A673 (cell line): Measurements from ENCODE around the gene SGPL1.

Experiments used
- CTCF ChIP-seq: fragments of 300-800, 200-600 bp; sonication (generic); conservative IDR thresholded peaks from 2 replicates; pipeline ENCODE4 v1.5.1; 2017; ENCODE audit warnings: low read depth, mild to moderate bottlenecking, antibody characterized with exemption, low read length, moderate library complexity, mixed read lengths
- EZH2 ChIP-seq: fragments of 200-600 bp; sonication (generic); IDR thresholded peaks from 2 replicates; pipeline ENCODE4 v1.6.1; 2017; ENCODE audit warnings: borderline replicate concordance, low read depth, mild to moderate bottlenecking, mixed read lengths, antibody characterized with exemption, low read length; ENCODE audit not compliant: poor library complexity, severe bottlenecking

- TF ChIP-seq EZH2 (no peak), CTCF (no peak)
Observed at GRCh38 chr10:70885481-70885880, 69.7 kb downstream of the SGPL1 start.
